CD4-positive, alpha-beta T cell (primary cell): Measurements from ENCODE around the gene IL17RB. TPM values are rescaled to one million over a fixed set of nuclear protein-coding genes. Genes with fewer than 3 reads are reported as not detected.

Source experiments
- ATAC-seq: fragments of 200-7000 bp; cut with Tn5 transposase; one replicate; pipeline ENCODE4 v1.10.0; 2022; ENCODE audit warnings: mild to moderate bottlenecking; ENCODE audit not compliant: poor library complexity
- CTCF ChIA-PET: fragments of 350-600 bp; sonication (Branson Sonifier 250); formaldehyde crosslinking; loops from one replicate; lab custom pipeline; 2021; ENCODE audit warnings: antibody characterized with exemption, inconsistent platforms; lab: Charles Lee
- POLR2A ChIA-PET: fragments of 350-600 bp; sonication (Branson Sonifier 250); formaldehyde crosslinking; loops from one replicate; lab custom pipeline; 2021; ENCODE audit warnings: antibody characterized with exemption, inconsistent platforms; lab: Charles Lee
- DNase-seq, 14 experiments: peaks; one replicate each; pipeline ENCODE4 v3.0.0-alpha.2; 2013 to 2020; ENCODE audit warnings: mixed read lengths in 2 of 14
- H3K27ac ChIP-seq, 2 donors: one replicate each; pipeline versions ENCODE4 v1.5.1 to v1.7.0; 2013; ENCODE audit warnings: low read length in 2 of 2, low read depth in 1 of 2, mild to moderate bottlenecking in 1 of 2
- H3K27me3 ChIP-seq, 2 experiments: 1 replicate in 1 of 2; 2 replicates in 1 of 2; pipeline versions ENCODE4 v1.6.1 to v1.7.0; 2013; ENCODE audit warnings: low read length in 2 of 2, control low read depth in 1 of 2, mild to moderate bottlenecking in 1 of 2, moderate library complexity in 1 of 2; ENCODE audit not compliant: insufficient read depth in 2 of 2, control insufficient read depth in 1 of 2
- H3K36me3 ChIP-seq: one replicate; pipeline ENCODE4 v1.6.1; 2013; ENCODE audit warnings: low read length, control low read depth; ENCODE audit not compliant: insufficient read depth
- H3K4me1 ChIP-seq: one replicate; pipeline ENCODE4 v1.6.1; 2013; ENCODE audit warnings: low read length, control low read depth; ENCODE audit not compliant: insufficient read depth
- H3K4me3 ChIP-seq: one replicate; pipeline ENCODE4 v1.5.1; 2013; ENCODE audit warnings: mild to moderate bottlenecking, low read length, moderate library complexity
- H3K9me3 ChIP-seq, 2 experiments: 1 replicate in 1 of 2; 2 replicates in 1 of 2; pipeline versions ENCODE4 v1.6.1 to v1.7.0; 2013; ENCODE audit warnings: low read length in 2 of 2, mild to moderate bottlenecking in 2 of 2, control low read depth in 1 of 2, moderate library complexity in 1 of 2; ENCODE audit not compliant: control insufficient read depth in 1 of 2, insufficient read depth in 1 of 2
- H3K27ac Mint-ChIP-seq: one replicate; pipeline ENCODE4 v1.8.0; 2020; ENCODE audit warnings: mixed read lengths
- H3K27me3 Mint-ChIP-seq: one replicate; pipeline ENCODE4 v1.8.0; 2021; ENCODE audit warnings: mixed read lengths
- H3K36me3 Mint-ChIP-seq: one replicate; pipeline ENCODE4 v1.8.0; 2021; ENCODE audit warnings: low read depth, mixed read lengths
- H3K4me1 Mint-ChIP-seq: one replicate; pipeline ENCODE4 v1.8.0; 2021; ENCODE audit warnings: low read depth, mixed read lengths
- H3K4me3 Mint-ChIP-seq: one replicate; pipeline ENCODE4 v1.8.0; 2020; ENCODE audit warnings: mild to moderate bottlenecking, mixed read lengths
- H3K9me3 Mint-ChIP-seq: one replicate; pipeline ENCODE4 v1.8.0; 2020; ENCODE audit warnings: mixed read lengths
- intact Hi-C, 2 experiments: fragments of 100-400 bp; cut with DNase I in 1 of 2; cut with micrococcal nuclease in 1 of 2; formaldehyde crosslinking; loops; one replicate each; pipeline versions ENCODE4 v1.15.1 to v1.9.0; 2023 to 2025; cut with DNase I, micrococcal nuclease
- total RNA-seq, 174 experiments: library from RNA in 2 of 174; stranded (reverse) in 2 of 174; gene quantifications; one replicate each; pipeline ENCODE4 v1.2.3 and lab custom pipeline; 2021 to 2026
- TF ChIP-seq, protein P1 (sequence below): fragments of 200-600 bp; IDR thresholded peaks from one replicate; pipeline ENCODE4 v1.8.0; 2022; ENCODE audit warnings: antibody characterized with exemption, mild to moderate bottlenecking

IL17RB gene
- total RNA-seq, 2 experiments from 2014 or later: 0.22 to 0.36 TPM

DNA sequence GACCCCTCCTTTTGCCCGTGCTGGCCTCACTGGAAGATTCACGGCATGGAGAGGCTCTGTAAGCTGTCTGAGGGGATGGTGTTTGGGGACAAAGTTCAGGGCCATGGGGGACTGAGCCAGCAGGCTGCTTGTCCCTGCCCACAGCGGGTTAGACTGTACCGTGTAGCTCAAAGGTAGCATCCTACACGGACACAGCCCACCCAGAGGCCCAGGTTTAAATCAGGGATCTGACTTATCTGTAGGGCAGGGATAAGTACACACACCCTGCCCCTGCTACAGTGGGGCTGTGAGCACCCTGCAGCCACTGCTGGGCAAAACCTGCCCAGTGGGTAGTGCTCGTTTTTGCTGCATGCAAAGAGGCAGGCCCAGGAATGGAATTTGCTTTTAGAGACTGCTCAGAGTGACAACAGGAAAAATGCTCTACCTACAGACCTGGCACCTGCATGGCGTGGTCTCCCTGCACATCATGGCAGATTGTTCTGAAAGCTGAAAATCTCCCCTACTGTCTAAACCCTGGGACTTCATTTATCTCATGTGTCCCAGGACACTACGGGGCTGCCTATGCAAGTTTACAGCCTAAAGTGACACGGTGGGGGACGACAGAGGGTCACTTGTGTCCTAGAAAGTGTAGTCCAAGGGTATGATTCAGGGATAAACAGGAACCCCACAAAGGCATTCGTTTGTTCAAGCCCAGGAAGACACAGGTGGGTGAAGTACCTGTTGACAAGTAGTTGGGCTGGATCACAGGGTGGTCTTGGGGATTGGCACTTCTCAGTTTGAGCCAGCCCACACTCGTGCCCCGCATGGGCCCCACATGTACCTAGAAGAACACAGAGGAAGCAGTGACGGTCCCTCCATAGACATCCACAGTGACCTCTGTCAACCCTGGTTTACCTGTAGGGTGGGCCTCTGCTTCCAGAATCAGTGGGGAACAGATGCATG, 27.9 kb upstream of the IL17RB start:
- ATAC-seq (no peak), DNase-seq (no peak)
- CTCF ChIA-PET: no interaction called here
- no peaks in the 10 kb centered on the region for H3K36me3 ChIP-seq
- H3K9me3 ChIP-seq: no peaks in the 10 kb centered on the region
- H3K4me3 Mint-ChIP-seq: no peak overlapping the region
- H3K4me1 ChIP-seq: peaks cover 5% of the 10 kb centered on the region
- TF ChIP-seq, protein P1, sequence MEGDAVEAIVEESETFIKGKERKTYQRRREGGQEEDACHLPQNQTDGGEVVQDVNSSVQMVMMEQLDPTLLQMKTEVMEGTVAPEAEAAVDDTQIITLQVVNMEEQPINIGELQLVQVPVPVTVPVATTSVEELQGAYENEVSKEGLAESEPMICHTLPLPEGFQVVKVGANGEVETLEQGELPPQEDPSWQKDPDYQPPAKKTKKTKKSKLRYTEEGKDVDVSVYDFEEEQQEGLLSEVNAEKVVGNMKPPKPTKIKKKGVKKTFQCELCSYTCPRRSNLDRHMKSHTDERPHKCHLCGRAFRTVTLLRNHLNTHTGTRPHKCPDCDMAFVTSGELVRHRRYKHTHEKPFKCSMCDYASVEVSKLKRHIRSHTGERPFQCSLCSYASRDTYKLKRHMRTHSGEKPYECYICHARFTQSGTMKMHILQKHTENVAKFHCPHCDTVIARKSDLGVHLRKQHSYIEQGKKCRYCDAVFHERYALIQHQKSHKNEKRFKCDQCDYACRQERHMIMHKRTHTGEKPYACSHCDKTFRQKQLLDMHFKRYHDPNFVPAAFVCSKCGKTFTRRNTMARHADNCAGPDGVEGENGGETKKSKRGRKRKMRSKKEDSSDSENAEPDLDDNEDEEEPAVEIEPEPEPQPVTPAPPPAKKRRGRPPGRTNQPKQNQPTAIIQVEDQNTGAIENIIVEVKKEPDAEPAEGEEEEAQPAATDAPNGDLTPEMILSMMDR: no peak
- no peak overlapping the region for H3K27ac ChIP-seq
- H3K9me3 Mint-ChIP-seq: no peaks in the 10 kb centered on the region
- POLR2A ChIA-PET: no interaction called here
- H3K27me3 ChIP-seq: no peaks in the 10 kb centered on the region
- intact Hi-C loops: no loop called here
- H3K27me3 Mint-ChIP-seq: no peaks in the 10 kb centered on the region
- no peak overlapping the region for H3K4me3 ChIP-seq
- H3K4me1 Mint-ChIP-seq: no peaks in the 10 kb centered on the region
- H3K27ac Mint-ChIP-seq: no peak overlapping the region
- H3K36me3 Mint-ChIP-seq: no peaks in the 10 kb centered on the region

DNA sequence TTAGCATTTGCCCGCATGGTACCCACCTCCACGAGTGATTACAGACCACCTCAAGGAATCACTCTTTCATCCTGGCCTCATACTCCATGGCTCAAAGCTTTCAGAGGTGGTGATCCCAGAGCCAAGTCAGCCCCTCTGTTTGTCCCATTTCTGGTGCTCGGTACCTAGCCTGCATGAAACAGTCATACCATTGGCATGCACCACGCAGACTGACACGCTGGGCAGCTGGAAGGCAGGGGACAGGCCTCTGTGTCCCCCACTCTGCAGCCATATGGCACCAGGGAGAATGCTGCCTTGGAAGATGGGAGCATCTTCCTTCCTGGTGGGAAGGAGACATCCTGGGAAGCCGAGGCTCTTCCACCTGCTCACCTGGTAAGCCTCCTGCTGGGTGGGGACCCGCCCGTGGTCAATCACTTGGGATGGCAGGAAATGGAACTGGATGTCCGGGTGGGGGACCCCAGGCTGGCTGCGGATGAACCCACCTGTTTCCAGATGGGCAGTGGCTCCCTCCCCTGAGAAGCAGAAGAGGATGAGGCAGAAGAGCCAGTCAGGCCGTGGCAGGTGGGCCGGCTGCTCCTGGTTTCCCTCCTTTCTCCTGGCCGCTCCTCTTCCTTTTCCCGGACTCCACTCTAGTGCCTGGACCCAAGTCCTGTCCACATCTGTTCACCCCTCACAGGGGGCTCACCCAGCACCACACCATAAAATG, 27.1 kb upstream of the IL17RB start:
- no peaks in the 10 kb centered on the region for H3K36me3 Mint-ChIP-seq
- H3K9me3 ChIP-seq: no peaks in the 10 kb centered on the region
- no peaks in the 10 kb centered on the region for H3K36me3 ChIP-seq
- no peak overlapping the region for H3K4me3 ChIP-seq
- intact Hi-C loops: no loop called here
- no peaks in the 10 kb centered on the region for H3K27me3 Mint-ChIP-seq
- ATAC-seq (no peak), DNase-seq (no peak)
- no peak overlapping the region for H3K4me3 Mint-ChIP-seq
- no peaks in the 10 kb centered on the region for H3K27me3 ChIP-seq
- POLR2A ChIA-PET: no interaction called here
- TF ChIP-seq, protein P1: no peak
- CTCF ChIA-PET: no interaction called here
- H3K9me3 Mint-ChIP-seq: no peaks in the 10 kb centered on the region
- H3K4me1 ChIP-seq: peaks cover 5% of the 10 kb centered on the region
- H3K4me1 Mint-ChIP-seq: no peaks in the 10 kb centered on the region
- no peak overlapping the region for H3K27ac ChIP-seq
- H3K27ac Mint-ChIP-seq: no peak overlapping the region

DNA sequence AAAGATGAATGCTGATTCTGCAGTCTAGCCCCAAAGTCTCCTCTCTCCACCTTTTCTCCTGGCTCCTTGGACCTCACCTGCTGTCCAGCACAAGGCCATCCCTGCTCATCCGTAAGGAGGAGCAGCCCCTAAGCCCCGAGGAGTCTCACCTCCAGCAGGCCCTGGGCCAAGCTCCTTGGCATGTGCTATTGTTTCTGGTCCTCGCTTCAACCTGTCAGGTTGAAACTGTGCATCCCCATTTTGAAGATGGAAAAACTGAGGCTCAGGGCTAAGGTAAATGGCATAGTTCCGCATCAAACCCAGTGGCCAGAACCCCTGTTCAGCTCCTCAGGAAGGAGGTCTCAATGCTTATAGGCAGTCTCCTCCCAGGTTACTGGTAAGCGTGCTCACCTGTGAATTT, 26.3 kb upstream of the IL17RB start:
- ChIA-PET POLR2A (no interaction called here), CTCF (no interaction called here)
- no peaks in the 10 kb centered on the region for H3K36me3 Mint-ChIP-seq
- no peaks in the 10 kb centered on the region for H3K4me1 Mint-ChIP-seq
- H3K27me3 ChIP-seq: no peaks in the 10 kb centered on the region
- H3K9me3 Mint-ChIP-seq: no peaks in the 10 kb centered on the region
- H3K36me3 ChIP-seq: no peaks in the 10 kb centered on the region
- no peak overlapping the region for H3K4me3 Mint-ChIP-seq
- H3K4me3 ChIP-seq: no peak overlapping the region
- H3K4me1 ChIP-seq: peaks cover 5% of the 10 kb centered on the region
- H3K9me3 ChIP-seq: no peaks in the 10 kb centered on the region
- H3K27me3 Mint-ChIP-seq: no peaks in the 10 kb centered on the region
- H3K27ac Mint-ChIP-seq: no peak overlapping the region
- TF ChIP-seq, protein P1: no peak
- no peak for ATAC-seq
- no peak overlapping the region for H3K27ac ChIP-seq
- intact Hi-C loops: no loop called here
- DNase-seq: no peak
